Left ventricle myocardium inferior (tissue), 1 donor: Measurements from ENCODE around the gene TCEAL4. TPM values are rescaled to one million over a fixed set of nuclear protein-coding genes. Genes with fewer than 3 reads are reported as not detected.
A peak's percentile ranks its signal among the peaks of the same experiment; 100 is the strongest.

Experiments
- DNase-seq: peaks from one replicate; pipeline ENCODE4 v3.0.0-alpha.2; 2020
- H3K27ac ChIP-seq: fragments of 200-600 bp; replicated peaks from 2 replicates; pipeline ENCODE4 v1.8.0; 2021
- H3K27me3 ChIP-seq: fragments of 200-600 bp; 2 replicates; pipeline ENCODE4 v1.8.0; 2021; ENCODE audit warnings: low read depth
- H3K36me3 ChIP-seq: fragments of 200-600 bp; 2 replicates; pipeline ENCODE4 v1.8.0; 2021
- H3K4me1 ChIP-seq: fragments of 200-600 bp; 2 replicates; pipeline ENCODE4 v1.8.0; 2021
- H3K4me3 ChIP-seq: fragments of 200-600 bp; 2 replicates; pipeline ENCODE4 v1.8.0; 2021; ENCODE audit warnings: mild to moderate bottlenecking, moderate library complexity
- H3K9me3 ChIP-seq: fragments of 200-600 bp; replicated peaks from 2 replicates; pipeline ENCODE4 v1.8.0; 2021
- intact Hi-C: fragments of 100-400 bp; cut with micrococcal nuclease; formaldehyde crosslinking; loops from one replicate; pipeline ENCODE4 v1.11.0; 2022
- total RNA-seq: library from RNA; stranded (reverse); fragmentation: NEBNext Ultra II Directional; extraction: Animal tissue kit (Norgen Biotek cat#: 25700); gene quantifications from one replicate; pipeline ENCODE4 v1.2.1, GENCODE V29; 2021
- TF ChIP-seq, protein P1 (sequence below): fragments of 200-600 bp; IDR thresholded peaks from 2 replicates; pipeline ENCODE4 v1.8.0; 2021; ENCODE audit warnings: antibody characterized with exemption, mild to moderate bottlenecking, borderline replicate concordance
- donor health status: DM: no; HTN: yes; CAD: no; lungs with severe emphysema.

Gene TCEAL4
- total RNA-seq, 1 donor from 2014 or later = 60.4 TPM

DNA sequence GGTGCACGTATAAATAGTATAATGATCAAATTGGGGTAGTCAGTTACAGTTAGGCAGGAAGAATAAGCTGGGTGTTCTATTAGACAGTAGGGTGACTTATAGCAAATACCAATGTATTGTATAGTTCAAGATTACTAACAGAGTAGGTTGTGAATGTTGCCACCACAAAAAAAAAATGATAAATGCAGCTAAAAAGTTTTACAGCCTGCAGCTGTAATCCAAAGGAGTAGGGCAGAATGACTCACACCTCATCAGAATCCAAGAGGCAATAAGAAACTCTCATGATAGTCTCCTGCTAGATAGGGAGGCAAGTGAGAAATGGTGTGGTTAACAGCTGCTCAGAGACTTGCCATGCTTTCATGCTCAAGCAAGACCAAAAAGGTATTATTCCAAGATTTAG lies 19.6 kb upstream of the TCEAL4 start:
- H3K4me3 ChIP-seq = no peak overlapping the region
- intact Hi-C loops = no loop called here
- no peaks in the 10 kb centered on the region for H3K9me3 ChIP-seq
- no peak overlapping the region for H3K27ac ChIP-seq
- H3K4me1 ChIP-seq = no peaks in the 10 kb centered on the region
- DNase-seq = no peak
- TF ChIP-seq, protein P1, sequence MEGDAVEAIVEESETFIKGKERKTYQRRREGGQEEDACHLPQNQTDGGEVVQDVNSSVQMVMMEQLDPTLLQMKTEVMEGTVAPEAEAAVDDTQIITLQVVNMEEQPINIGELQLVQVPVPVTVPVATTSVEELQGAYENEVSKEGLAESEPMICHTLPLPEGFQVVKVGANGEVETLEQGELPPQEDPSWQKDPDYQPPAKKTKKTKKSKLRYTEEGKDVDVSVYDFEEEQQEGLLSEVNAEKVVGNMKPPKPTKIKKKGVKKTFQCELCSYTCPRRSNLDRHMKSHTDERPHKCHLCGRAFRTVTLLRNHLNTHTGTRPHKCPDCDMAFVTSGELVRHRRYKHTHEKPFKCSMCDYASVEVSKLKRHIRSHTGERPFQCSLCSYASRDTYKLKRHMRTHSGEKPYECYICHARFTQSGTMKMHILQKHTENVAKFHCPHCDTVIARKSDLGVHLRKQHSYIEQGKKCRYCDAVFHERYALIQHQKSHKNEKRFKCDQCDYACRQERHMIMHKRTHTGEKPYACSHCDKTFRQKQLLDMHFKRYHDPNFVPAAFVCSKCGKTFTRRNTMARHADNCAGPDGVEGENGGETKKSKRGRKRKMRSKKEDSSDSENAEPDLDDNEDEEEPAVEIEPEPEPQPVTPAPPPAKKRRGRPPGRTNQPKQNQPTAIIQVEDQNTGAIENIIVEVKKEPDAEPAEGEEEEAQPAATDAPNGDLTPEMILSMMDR = no peak
- H3K36me3 ChIP-seq = no peaks in the 10 kb centered on the region
- no peaks in the 10 kb centered on the region for H3K27me3 ChIP-seq

DNA sequence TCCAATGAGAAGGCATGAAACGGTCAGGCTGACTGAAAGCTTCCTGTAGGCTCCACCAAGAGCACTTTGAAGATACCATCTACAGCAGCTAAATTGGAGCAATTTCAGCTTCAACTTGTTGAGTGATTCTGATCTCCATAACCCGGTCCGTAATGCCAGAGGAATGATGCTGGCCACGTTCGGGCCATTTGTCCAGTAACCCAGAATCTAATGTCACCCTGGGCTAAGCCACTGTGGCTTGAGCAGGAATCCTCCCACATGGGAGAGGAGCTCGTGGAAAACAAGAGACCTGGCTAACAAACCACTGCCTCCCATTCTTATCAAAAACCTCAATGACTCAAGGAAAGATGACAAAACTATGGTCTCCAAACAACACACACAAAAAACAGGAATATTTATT lies 14.2 kb upstream of the TCEAL4 start:
- TF ChIP-seq, protein P1 = no peak
- intact Hi-C loops = no loop called here

DNA sequence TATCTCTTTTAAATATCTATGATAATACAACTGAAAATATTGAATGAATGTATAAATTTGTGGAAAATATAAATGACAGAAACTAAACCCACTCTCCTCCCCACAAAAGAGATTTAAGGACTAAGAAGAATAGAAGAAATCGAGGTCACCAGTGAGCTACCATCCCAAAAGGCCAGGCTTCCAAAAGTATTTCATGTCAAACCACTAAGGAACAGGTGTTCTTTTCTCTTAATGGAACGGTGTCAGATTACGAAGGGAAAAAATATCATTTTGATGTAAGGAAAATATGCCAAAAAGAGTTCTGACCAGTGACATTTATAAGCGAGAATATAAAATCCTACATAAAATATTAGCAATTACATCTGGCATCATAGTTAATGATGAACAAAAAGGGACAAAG lies 13.6 kb upstream of the TCEAL4 start:
- no peak overlapping the region for H3K4me3 ChIP-seq
- no peaks in the 10 kb centered on the region for H3K9me3 ChIP-seq
- H3K36me3 ChIP-seq = no peaks in the 10 kb centered on the region
- TF ChIP-seq, protein P1 = no peak
- H3K4me1 ChIP-seq = no peaks in the 10 kb centered on the region
- H3K27me3 ChIP-seq = no peaks in the 10 kb centered on the region
- intact Hi-C loops = no loop called here
- DNase-seq = no peak
- H3K27ac ChIP-seq = no peak overlapping the region

More for the DNA sequence above, 14.2 kb upstream of the TCEAL4 start:
- Histone ChIP-seq H3K36me3 (no peaks in the 10 kb centered on the region), H3K27me3 (no peaks in the 10 kb centered on the region), H3K4me1 (no peaks in the 10 kb centered on the region), H3K9me3 (no peaks in the 10 kb centered on the region), H3K4me3 (no peak overlapping the region), H3K27ac (no peak overlapping the region)
- DNase-seq = no peak

DNA sequence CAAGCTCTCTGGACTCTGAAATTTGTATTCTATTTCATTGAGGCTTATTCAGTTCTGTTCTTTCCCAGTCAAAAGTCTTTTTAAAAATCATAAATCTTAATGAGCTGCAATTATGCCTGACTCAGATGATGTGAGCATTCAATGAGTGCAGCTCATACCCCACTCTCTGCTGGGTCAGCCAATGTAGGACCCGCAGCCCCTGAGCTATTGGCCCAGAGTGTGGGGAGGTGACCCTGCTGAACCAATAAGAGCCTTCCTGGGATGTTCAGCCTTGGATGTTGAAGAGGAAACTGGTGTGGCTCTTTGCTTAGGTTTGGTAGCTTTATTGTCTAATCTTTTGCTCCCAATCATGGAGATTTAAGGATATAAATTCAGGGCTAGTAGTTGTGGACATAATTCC lies 12.1 kb upstream of the TCEAL4 start:
- TF ChIP-seq, protein P1 = no peak
- no peaks in the 10 kb centered on the region for H3K27me3 ChIP-seq
- no peak for DNase-seq
- no peak overlapping the region for H3K27ac ChIP-seq
- no peaks in the 10 kb centered on the region for H3K4me1 ChIP-seq
- no peaks in the 10 kb centered on the region for H3K9me3 ChIP-seq
- intact Hi-C loops = no loop called here
- H3K4me3 ChIP-seq = no peak overlapping the region
- H3K36me3 ChIP-seq = no peaks in the 10 kb centered on the region

DNA sequence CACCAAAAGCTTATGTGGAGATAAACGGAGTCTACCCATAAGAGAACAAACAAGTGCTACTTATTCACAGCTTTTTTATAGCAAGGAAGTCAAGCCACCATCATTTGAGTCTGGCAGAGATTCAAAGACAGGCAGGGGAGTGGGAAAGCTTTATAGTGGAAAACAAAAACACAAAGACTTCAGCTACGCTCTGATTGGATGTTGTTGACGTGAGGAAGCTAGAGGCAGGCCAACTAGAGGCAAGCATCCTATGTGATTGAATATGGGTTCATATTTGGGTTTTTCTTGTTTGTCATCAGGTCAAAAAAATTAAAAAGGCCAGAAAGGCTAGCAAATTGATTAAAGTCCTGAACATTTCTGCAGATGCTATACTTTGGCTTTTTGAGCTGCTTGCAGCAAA lies 719 bp upstream of the TCEAL4 start:
- intact Hi-C loops = no loop called here
- Histone ChIP-seq H3K27ac (peak overlapping the region; percentile 87), H3K4me3 (peak overlapping the region; percentile 76)

More for the DNA sequence above, 719 bp upstream of the TCEAL4 start:
- TF ChIP-seq, protein P1 = no peak
- Histone ChIP-seq H3K36me3 (no peaks in the 10 kb centered on the region), H3K27me3 (no peaks in the 10 kb centered on the region), H3K9me3 (no peaks in the 10 kb centered on the region), H3K4me1 (peaks cover 19% of the 10 kb centered on the region)
- DNase-seq = no peak
